GM21447 (cell line): ENCODE data around the gene GATC.

Experiments
- ATAC-seq: cut with Tn5 transposase; IDR thresholded peaks from one replicate; pipeline ENCODE4 v1.9.1; 2021; ENCODE audit not compliant: unreplicated experiment

GATC gene

DNA sequence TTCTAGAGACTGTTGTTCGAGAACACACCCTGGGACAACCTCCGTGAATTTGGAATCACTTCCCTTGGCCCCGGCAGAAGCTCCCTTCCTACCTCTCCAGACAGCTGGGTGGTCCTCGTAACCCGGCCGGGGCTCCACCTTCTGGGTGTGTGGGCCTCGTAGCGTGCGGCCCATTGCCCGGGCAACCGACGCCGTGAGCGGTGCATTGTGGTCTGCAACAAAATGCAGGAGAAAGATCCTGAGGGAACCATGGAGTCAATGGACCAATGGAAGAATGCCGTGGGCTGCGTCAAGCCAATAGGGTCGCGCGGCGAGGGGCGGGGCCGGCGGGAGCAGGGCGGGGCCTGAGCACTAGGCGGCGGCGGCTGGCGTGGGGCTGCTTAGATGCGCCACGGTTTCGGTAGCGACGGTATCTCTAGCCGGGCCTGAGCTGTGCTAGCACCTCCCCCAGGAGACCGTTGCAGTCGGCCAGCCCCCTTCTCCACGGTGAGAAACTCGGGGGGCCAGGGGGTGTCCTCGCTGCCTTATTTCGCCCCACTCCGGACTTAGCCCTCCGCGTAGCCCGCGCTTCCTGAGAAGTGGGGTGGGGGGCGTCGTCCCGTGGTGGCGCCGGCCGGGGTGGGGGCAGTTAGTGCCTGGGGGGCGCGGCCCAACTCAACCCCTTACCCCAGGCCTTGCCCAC is 49.6 kb downstream of the GATC start, which contains the start of gene DYNLL1:
TSS of gene DYNLL1 (plus strand) at position 383 of the 682 bp plus-strand sequence. CDS start 309 bp downstream, outside the sequence.
- peak; percentile 94 for ATAC-seq

DNA sequence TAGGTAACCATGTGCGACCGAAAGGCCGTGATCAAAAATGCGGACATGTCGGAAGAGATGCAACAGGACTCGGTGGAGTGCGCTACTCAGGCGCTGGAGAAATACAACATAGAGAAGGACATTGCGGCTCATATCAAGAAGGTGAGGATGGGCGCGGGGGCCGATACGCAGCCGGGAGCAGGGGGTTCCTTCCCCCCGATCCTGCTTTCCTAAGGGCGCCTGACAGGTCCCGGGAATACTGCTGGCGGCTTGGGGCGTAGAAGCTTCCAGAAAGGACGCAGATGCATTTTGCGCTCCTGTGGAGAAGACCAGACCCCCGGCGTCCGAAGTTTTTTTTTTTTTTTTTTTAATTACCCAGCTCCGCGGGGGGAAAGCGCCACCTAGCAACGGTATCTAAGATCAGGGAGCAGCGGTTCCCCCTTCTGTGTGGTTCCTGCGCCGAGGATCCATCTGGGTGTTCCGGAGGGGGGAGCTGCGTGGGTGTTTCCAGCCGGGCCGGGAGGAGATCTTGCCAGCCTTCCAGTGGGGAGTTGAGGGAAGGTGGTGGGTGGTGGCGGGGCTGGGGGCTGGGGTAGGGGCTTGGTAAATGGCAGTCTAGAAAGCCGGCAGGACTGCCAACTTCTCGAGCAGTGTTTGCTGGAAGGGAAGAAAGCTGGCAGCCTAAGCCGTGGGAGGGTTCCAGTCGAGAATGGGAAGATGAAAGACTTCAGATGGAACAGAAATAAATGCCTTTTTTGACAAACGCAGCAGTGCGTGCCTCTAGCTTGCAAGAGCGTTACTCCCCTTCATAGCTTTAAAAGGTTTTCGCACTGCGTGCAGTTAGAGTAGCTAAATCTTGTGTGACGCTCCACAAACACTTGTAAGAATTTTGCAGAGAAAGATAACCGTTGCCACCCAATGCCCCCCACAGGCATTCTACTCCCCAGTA is 50.4 kb downstream of the GATC start:
- ATAC-seq, result peak; percentile 21

DNA sequence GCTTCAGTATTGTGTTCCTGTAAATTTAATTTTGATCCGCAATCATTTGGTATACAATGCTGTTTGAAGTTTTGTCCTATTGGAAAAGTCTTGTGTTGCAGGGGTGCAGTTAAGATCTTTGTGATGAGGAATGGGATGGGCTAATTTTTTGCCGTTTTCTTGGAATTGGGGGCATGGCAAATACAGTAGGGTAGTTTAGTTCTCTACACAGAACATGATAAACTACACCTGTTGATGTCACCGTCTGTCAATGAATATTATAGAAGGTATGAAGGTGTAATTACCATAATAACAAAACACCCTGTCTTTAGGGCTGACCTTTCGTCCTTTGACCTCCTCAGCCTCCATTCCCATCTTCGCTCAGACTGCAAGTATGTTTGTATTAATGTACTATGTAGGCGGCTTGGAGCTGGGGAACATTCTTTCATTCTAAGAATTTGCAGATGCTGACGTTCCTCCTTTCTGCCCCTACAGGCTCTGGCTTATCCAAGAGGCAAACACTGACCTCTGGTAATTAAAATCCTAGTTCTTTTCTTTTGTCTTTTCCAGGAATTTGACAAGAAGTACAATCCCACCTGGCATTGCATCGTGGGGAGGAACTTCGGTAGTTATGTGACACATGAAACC is 51.4 kb downstream of the GATC start:
- no peak for ATAC-seq

DNA sequence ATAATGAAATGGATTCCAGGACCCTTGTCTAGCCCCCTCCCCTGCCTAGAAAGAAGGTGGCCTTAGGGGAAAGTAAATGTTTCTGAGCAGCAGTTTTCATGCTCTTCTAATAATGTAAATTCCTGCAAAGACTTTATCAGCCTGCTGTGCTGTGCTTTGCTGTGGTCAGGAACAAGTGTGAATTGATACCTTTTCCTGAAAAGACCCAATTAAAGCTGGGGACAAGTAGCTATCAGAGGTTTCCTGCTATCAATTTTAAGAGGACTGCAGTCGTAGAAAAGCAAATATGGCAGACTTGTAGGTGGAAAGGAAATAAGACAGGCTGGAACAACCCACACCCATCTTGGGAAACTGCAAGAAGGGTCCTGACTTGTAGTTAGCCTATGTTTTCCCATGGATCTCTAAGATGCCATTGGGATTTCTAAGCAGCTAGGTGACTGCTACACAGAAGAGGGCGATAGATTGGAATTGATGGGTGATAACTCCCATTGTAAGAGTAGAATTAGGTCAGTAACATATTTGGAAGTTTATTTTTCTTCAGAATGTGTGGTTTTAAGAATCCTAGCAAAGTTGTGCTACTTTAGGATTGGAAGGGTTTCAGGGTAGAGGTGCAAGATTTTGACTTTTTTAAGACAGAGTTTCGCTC is 52.7 kb downstream of the GATC start:
- ATAC-seq, result no peak

DNA sequence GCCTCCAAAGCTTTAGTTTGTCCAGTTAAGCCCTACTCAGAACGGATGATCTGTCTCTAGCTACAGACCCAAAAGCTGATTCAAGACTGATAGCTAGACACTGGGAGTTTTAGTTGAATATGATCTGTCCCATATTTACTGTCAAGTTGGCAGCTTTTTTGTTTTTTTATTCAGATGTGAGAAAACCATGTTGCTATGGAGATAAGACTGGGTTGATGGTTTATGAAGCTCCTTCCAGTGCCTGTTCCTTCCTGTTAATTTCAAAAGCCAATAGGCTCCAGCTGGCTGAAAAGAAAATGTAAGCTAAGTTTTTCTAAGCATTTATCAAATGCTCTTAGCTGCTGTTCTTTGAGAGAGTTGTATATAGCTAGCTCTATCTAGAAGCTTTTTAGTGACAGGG is 54.3 kb downstream of the GATC start:
- ATAC-seq, result no peak

DNA sequence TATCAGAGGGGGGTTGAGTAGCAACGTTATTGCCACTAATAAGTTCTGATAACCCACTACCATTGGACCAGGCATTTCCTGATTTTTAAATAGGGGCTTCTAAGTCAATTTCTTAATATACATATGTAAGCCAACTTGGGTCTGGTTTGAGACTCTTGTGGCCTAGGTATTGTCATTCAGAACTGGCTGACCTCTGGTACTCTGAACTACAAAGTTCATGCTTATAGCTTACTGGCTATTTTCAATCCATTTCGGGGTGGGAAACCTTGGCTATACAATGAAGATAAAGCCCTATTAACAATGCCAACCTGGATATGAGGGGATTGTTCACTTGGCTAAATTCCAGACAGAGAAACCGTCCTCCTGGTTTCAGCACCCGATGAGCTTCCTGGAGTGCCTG is 58.3 kb downstream of the GATC start:
- no peak for ATAC-seq

DNA sequence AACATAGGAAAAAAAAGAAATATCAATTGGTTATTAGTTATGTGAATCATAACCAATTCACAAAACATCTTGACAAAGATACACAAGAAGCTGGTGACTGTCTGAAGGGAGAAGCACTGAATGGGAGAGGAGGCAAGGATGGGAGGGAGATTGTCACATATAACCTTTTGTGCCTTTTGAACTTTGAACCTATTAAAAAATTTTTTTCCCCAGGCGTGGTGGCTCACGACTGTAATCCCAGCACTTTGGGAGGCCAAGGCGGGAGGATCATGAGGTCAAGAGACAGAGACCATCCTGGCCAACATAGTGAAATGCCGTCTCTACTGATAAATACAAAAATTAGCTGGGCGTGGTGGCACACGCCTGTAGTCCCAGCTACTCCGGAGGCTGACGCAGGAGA is 62.3 kb downstream of the GATC start:
- no peak for ATAC-seq
